K562 (cell line): ENCODE data around the gene NPM1.

Experiments
- CHD1 ChIP-seq: fragments of 200-600 bp; sonication (generic); IDR thresholded peaks from one replicate; pipeline ENCODE4 v1.6.1; 2012; ENCODE audit warnings: mild to moderate bottlenecking, moderate library complexity, low read length, inconsistent platforms
- CHD2 ChIP-seq: IDR thresholded peaks from 2 replicates; pipeline ENCODE4 v1.6.1; 2011; ENCODE audit warnings: low read depth, low read length
- MXI1 ChIP-seq: IDR thresholded peaks from 2 replicates; pipeline ENCODE4 v1.6.1; 2011; ENCODE audit warnings: low read depth, mild to moderate bottlenecking, improper control_type of control experiment, low read length
- ZNF76 ChIP-seq: fragments of 250-450 bp; sonication (Bioruptor Pico); IDR thresholded peaks from 2 replicates; pipeline ENCODE4 v1.4.0; 2020; ENCODE audit warnings: mild to moderate bottlenecking, moderate library complexity, borderline replicate concordance

- TF ChIP-seq MXI1 = no peak
- TF ChIP-seq CHD2 = no peak
- TF ChIP-seq CHD1 = no peak
- no peak for TF ChIP-seq ZNF76 (CRISPR knock-in tag)
Measured at GRCh38 chr5:171428168-171428696, 40.6 kb downstream of the NPM1 start.
